CD4-positive, CD25-positive, alpha-beta regulatory T cell (primary cell): ENCODE data around the gene TTC1. TPM values are rescaled to one million over a fixed set of nuclear protein-coding genes. Genes with fewer than 3 reads are reported as not detected.
"Not testable (repeated sequence)": the region's sequence is repeated elsewhere in the genome, so short reads cannot be mapped to it uniquely, and the experiment has no call there.

Experiments
- ATAC-seq, 2 donors: fragments of 150-1000 bp; cut with Tn5 transposase; one replicate each; pipeline ENCODE4 v1.10.0; 2021; ENCODE audit warnings: low read depth in 2 of 2, moderate number of reproducible peaks in 2 of 2, moderate library complexity in 1 of 2
- DNase-seq, 3 donors: peaks; one replicate each; pipeline versions ENCODE4 v3.0.0 to v3.0.0-alpha.2; 2012 to 2022; ENCODE audit warnings: mixed read lengths in 1 of 3
- H3K27ac ChIP-seq: one replicate; pipeline ENCODE4 v1.7.0; 2013; ENCODE audit warnings: mild to moderate bottlenecking, low read length; ENCODE audit not compliant: insufficient read depth, poor library complexity, severe bottlenecking
- H3K27me3 ChIP-seq: one replicate; pipeline ENCODE4 v1.7.0; 2013; ENCODE audit warnings: low read length; ENCODE audit not compliant: control insufficient read depth, insufficient read depth
- H3K36me3 ChIP-seq: one replicate; pipeline ENCODE4 v1.7.0; 2013; ENCODE audit warnings: mild to moderate bottlenecking, low read length, moderate library complexity; ENCODE audit not compliant: control insufficient read depth, insufficient read depth
- H3K4me1 ChIP-seq: 2 replicates; pipeline ENCODE4 v1.7.0; 2013; ENCODE audit warnings: mild to moderate bottlenecking, low read length; ENCODE audit not compliant: insufficient read depth, control insufficient read depth, poor library complexity, severe bottlenecking
- H3K4me3 ChIP-seq: one replicate; pipeline ENCODE4 v1.7.0; 2013; ENCODE audit warnings: low read depth, mild to moderate bottlenecking, low read length, moderate library complexity
- H3K9me3 ChIP-seq, 2 experiments: 1 replicate in 1 of 2; 2 replicates in 1 of 2; pipeline ENCODE4 v1.7.0; 2013; ENCODE audit warnings: low read length in 2 of 2, mild to moderate bottlenecking in 1 of 2, moderate library complexity in 1 of 2; ENCODE audit not compliant: control insufficient read depth in 2 of 2
- H3K27ac Mint-ChIP-seq, 3 donors: one replicate each; pipeline ENCODE4 v1.8.0; 2020 to 2022; ENCODE audit warnings: mild to moderate bottlenecking in 3 of 3, mixed read lengths in 3 of 3, moderate library complexity in 2 of 3
- H3K27me3 Mint-ChIP-seq: one replicate; pipeline ENCODE4 v1.8.0; 2022; ENCODE audit warnings: mild to moderate bottlenecking, mixed read lengths
- H3K36me3 Mint-ChIP-seq: one replicate; pipeline ENCODE4 v1.8.0; 2020; ENCODE audit warnings: mixed read lengths
- H3K4me1 Mint-ChIP-seq, 4 donors: one replicate each; pipeline ENCODE4 v1.8.0; 2020 to 2022; ENCODE audit warnings: mixed read lengths in 4 of 4, mild to moderate bottlenecking in 1 of 4
- H3K4me3 Mint-ChIP-seq, 4 donors: one replicate each; pipeline ENCODE4 v1.8.0; 2020 to 2022; ENCODE audit warnings: mild to moderate bottlenecking in 4 of 4, mixed read lengths in 4 of 4, moderate library complexity in 3 of 4
- H3K9me3 Mint-ChIP-seq, 7 donors: one replicate each; pipeline ENCODE4 v1.8.0; 2020 to 2022; ENCODE audit warnings: mixed read lengths in 7 of 7, mild to moderate bottlenecking in 3 of 7, moderate library complexity in 2 of 7
- polyA plus RNA-seq, 4 donors: library from polyadenylated mRNA; unstranded; fragments of 300-500 nt; fragmentation: Illumina TruSeq; gene quantifications; one replicate each; pipeline ENCODE4 v1.2.3, GENCODE V29; 2021
- total RNA-seq: library from RNA; stranded (reverse); gene quantifications from one replicate; pipeline ENCODE4 v1.2.3, GENCODE V29; 2022

TTC1 gene, protein sequence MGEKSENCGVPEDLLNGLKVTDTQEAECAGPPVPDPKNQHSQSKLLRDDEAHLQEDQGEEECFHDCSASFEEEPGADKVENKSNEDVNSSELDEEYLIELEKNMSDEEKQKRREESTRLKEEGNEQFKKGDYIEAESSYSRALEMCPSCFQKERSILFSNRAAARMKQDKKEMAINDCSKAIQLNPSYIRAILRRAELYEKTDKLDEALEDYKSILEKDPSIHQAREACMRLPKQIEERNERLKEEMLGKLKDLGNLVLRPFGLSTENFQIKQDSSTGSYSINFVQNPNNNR
- total RNA-seq (33.6 TPM), polyA plus RNA-seq (100 to 1,000 TPM in 3 of 4 donors, 10 to 100 TPM in 1; 85.7 to 118 (median 105) TPM)

DNA sequence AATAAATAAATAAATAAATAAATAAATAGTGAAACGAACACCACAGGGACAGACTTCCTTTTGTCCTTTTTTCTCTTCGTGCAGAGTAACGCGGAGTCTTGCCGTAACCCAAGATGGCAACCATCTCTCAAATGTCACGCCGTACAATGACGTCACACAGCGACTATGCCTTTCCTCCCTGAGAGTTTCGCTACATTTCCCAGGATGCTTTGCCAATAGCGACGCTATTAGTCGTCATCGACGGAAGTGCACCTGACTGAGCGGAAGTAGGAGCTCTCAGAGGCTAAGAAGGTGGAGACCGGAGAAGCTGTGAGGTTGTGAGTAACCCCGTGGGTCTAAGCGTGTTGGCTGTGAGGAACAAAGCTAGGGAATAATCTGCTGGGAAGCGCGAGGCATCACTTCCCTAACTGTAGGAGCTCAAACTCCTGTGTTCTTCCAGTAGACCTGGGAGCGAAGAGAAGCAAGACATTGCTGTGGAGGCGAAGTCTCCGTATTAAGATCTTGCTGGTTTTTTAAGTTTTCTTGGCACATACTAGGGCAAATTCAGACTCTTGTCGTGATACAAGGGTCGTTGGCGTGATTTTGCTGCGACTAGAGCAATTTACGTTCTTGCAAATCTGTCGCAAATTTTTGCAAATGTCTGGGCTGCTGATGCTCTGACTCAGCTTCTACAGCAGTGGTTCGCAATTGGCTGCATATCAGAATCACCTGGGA, at the start of gene TTC1:
TTC1 (plus strand) TSS at position 263 of the 714 bp plus-strand sequence. CDS start 1,390 bp downstream, outside the sequence.
- peak within 1 kb of the TSS; percentile 94 to 99 (median 95) for H3K4me3 Mint-ChIP-seq
- peaks cover 13% of the 10 kb centered on the region for H3K27me3 Mint-ChIP-seq
- DNase-seq, result peak; percentile 92 to 99 (median 94)
- H3K4me1 Mint-ChIP-seq, result peaks cover 14 to 31% (median 24%) of the 10 kb centered on the region in 4 donors
- H3K36me3 ChIP-seq, result peaks cover 20% of the 10 kb centered on the region
- H3K4me3 ChIP-seq, result peak within 1 kb of the TSS; percentile 97
- H3K9me3 ChIP-seq, result no peaks in the 10 kb centered on the region
- peaks cover 24% of the 10 kb centered on the region for H3K4me1 ChIP-seq
- H3K27me3 ChIP-seq, result no peaks in the 10 kb centered on the region
- H3K27ac ChIP-seq, result peak within 1 kb of the TSS; percentile 85
- peak; percentile 98 to 100 for ATAC-seq
- peak within 1 kb of the TSS; percentile 96 to 98 (median 98) for H3K27ac Mint-ChIP-seq
- no peaks in the 10 kb centered on the region for H3K9me3 Mint-ChIP-seq
- H3K36me3 Mint-ChIP-seq, result peaks cover 14% of the 10 kb centered on the region

DNA sequence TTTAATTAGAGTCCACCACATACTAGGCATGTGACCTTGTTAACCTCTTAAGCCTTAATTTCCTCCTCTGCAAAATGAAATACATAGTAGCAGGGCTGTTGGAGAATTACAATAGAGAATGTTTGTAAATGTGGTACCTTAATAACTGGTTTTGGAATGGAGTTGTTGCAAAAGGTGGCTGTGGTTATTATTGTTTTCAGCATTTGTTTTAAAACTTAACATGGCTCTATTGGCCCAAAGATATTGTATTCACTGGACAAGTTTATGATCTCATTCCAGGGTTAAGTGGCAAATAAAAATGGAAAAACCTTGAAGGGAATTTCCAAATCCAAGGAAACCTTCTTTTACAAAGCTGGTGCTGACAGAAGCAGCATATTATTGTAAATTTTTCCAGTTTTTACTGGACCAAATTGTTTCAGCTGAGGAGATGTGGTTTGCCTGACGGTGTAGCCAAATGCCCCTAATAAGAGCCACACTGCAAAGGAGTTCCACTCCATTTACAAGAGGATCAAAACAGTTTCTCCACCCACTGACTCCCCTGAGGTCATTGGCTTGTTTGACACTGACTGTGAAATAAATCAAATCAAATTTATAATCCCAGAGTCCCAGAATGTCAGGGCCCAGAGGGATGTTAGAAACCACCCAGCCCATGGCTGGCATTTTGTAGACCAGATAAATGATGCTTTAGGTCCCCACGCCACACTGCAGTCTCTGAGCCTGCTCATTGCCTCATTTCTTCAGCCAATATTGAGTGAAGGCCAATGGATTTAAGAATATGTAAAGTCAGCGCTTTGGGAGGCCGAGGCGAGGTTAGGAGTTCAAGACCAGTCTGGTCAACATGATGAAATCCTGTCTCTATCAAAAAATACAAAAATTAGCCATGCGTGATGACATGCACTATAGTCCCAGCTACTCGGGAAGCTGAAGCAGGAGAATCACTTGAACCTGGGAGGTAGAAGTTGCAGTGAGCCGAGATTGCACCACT, 47.5 kb upstream of the TTC1 start:
- Histone ChIP-seq H3K9me3 (no peaks in the 10 kb centered on the region), H3K27me3 (peaks cover 6% of the 10 kb centered on the region), H3K27ac (no peak overlapping the region), H3K36me3 (no peaks in the 10 kb centered on the region), H3K4me3 (no peak overlapping the region), H3K4me1 (no peaks in the 10 kb centered on the region)
- no peak overlapping the region for H3K4me3 Mint-ChIP-seq
- H3K27me3 Mint-ChIP-seq, result peaks cover 27% of the 10 kb centered on the region
- DNase-seq (no peak), ATAC-seq (no peak)
- H3K9me3 Mint-ChIP-seq, result no peaks in the 10 kb centered on the region
- H3K36me3 Mint-ChIP-seq, result no peaks in the 10 kb centered on the region
- no peaks in the 10 kb centered on the region for H3K4me1 Mint-ChIP-seq
- no peak overlapping the region for H3K27ac Mint-ChIP-seq

DNA sequence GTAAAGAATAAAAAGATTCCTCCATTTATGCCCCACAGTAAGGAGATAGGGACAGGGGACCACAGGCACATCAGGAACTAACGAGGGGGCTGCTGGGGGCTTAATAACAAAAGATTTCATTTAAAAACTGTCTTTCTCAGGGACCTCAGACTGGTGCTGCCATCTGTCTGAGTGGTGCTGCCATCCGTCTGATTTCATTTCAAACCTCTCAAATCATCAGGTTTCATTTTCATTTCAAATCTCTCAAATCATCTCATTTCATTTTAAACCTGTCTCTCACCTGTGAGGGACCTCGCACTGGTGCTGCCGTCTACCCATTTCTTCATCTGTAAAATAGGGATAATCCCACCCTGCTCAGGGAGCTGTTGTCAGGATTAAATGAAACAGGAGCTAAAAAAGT, 46.7 kb upstream of the TTC1 start:
- peaks cover 32% of the 10 kb centered on the region for H3K27me3 Mint-ChIP-seq
- H3K36me3 ChIP-seq, result no peaks in the 10 kb centered on the region
- H3K4me1 Mint-ChIP-seq, result no peaks in the 10 kb centered on the region
- no peak overlapping the region for H3K27ac Mint-ChIP-seq
- no peaks in the 10 kb centered on the region for H3K4me1 ChIP-seq
- ATAC-seq (no peak), DNase-seq (no peak)
- H3K36me3 Mint-ChIP-seq, result no peaks in the 10 kb centered on the region
- H3K27me3 ChIP-seq, result peaks cover 9% of the 10 kb centered on the region
- no peak overlapping the region for H3K4me3 Mint-ChIP-seq
- no peaks in the 10 kb centered on the region for H3K9me3 Mint-ChIP-seq
- H3K27ac ChIP-seq, result no peak overlapping the region
- H3K9me3 ChIP-seq, result no peaks in the 10 kb centered on the region
- H3K4me3 ChIP-seq, result no peak overlapping the region

DNA sequence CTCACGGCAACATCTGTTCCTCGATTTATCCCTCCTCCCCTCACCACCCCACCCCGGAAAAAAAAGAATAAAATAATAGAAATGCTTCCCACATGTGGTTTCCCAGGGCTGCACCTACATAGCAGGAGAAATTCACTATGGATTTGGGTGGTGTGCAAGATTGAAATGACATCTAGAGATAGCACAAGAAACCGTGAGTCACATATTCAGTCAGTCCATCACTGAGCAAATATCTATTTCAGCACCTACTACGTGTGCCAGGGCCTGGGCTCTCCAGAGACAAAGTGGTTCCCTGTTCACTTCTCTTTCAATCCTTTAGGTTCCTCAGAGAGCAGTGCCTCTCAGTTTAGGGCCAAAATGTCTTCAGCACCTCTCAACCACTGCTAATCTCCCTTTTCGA, 45.0 kb upstream of the TTC1 start:
- Mint-ChIP-seq H3K36me3 (no peaks in the 10 kb centered on the region), H3K27ac (no peak overlapping the region), H3K27me3 (peaks cover 37% of the 10 kb centered on the region), H3K4me1 (no peaks in the 10 kb centered on the region), H3K4me3 (no peak overlapping the region), H3K9me3 (no peaks in the 10 kb centered on the region)
- Histone ChIP-seq H3K27ac (no peak overlapping the region), H3K4me1 (no peaks in the 10 kb centered on the region), H3K4me3 (no peak overlapping the region), H3K9me3 (no peaks in the 10 kb centered on the region), H3K27me3 (peaks cover 17% of the 10 kb centered on the region), H3K36me3 (no peaks in the 10 kb centered on the region)
- ATAC-seq (no peak), DNase-seq (no peak)

DNA sequence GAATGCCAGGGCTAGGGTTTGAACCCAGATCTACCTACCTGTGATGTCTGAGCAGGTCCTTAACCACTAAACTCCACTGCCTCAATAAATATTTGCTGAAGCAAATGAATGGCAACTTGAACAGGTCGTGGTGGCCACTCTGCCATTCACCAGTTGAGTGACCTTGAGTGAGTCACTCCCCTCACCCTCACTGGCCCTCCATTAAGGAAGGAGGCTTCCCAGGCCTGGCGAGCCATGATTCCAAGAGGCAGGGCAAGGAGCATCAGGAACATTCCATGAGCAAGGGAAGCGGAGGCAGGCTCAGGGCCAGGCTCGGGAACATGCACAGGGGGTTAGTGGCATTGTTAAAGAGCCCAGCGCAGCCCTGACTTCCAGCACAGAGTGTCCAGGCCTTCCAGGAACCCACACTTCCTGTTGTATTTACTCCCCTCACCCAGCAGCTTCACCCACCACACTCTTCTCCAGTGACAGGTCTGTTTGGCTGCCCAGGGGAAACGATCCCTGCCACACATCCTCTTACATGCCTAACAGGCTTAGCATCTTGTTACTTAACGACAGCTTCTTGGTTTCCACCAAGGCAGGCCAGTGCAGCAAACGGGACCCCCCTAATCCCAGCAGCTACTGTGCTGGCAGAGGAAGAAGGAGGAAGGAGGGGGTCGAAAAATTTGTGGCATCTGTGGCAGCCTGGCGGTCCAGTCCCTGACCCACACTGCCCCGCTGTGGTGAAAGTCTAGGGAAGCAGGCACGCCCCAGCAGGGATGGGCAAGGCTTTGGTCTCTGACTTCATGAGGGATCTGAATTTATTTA, 43.7 kb upstream of the TTC1 start:
- Mint-ChIP-seq H3K9me3 (peaks cover 0 to under 1% (median 0%) of the 10 kb centered on the region in 7 donors), H3K27ac (no peak overlapping the region), H3K4me1 (no peaks in the 10 kb centered on the region), H3K4me3 (no peak overlapping the region), H3K27me3 (peaks cover 36% of the 10 kb centered on the region), H3K36me3 (no peaks in the 10 kb centered on the region)
- Histone ChIP-seq H3K27me3 (peaks cover 18% of the 10 kb centered on the region), H3K36me3 (no peaks in the 10 kb centered on the region), H3K4me3 (no peak overlapping the region), H3K4me1 (no peaks in the 10 kb centered on the region), H3K27ac (no peak overlapping the region), H3K9me3 (no peaks in the 10 kb centered on the region)
- ATAC-seq, result no peak
- DNase-seq, result no peak

DNA sequence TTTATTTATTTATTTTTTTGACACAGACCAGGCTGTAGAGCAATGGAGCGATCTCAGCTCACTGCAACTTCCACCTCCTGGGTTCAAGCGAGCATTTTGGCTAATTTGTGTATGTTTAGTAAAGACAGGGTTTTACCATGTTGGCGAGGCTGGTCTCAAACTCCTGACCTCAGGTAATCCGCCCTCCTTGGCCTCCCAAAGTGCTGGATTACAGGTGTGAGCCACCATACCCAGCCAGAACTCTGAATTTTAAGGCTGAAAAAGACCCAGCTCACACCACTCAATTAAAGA, 43.2 kb upstream of the TTC1 start:
- not testable (repeated sequence) for H3K27ac Mint-ChIP-seq, H3K4me3 ChIP-seq, H3K4me1 Mint-ChIP-seq, H3K36me3 ChIP-seq, H3K36me3 Mint-ChIP-seq, H3K27ac ChIP-seq, H3K4me3 Mint-ChIP-seq, H3K9me3 ChIP-seq, ATAC-seq, H3K4me1 ChIP-seq, H3K9me3 Mint-ChIP-seq, DNase-seq
- H3K27me3 Mint-ChIP-seq, result peaks cover 41% of the 10 kb centered on the region
- peaks cover 22% of the 10 kb centered on the region for H3K27me3 ChIP-seq

DNA sequence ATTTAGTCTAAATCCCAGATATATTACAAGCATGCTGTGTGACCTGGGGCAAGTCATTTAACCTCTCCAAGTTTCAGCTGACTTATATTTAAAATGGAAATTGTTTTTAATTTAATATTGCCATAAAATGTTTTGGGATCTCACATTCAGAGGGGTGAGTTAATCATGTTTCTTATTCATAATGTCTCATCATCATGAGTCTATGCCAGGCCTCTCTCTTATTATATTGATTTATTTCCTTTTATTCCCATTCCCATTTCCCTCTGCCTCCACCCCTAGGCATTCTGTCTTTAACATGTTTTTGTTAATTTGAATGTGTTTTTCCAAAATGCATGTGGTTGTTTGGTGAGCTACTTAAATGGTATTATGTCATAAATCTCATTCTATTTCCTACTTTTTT, 39.0 kb upstream of the TTC1 start:
- H3K27ac Mint-ChIP-seq, result no peak overlapping the region
- H3K4me3 Mint-ChIP-seq, result no peak overlapping the region
- Histone ChIP-seq H3K9me3 (no peaks in the 10 kb centered on the region), H3K36me3 (no peaks in the 10 kb centered on the region), H3K27me3 (peaks cover 38% of the 10 kb centered on the region), H3K4me1 (no peaks in the 10 kb centered on the region), H3K4me3 (no peak overlapping the region), H3K27ac (no peak overlapping the region)
- peaks cover 0 to 2% (median 0%) of the 10 kb centered on the region in 7 donors for H3K9me3 Mint-ChIP-seq
- H3K4me1 Mint-ChIP-seq, result peaks cover 2 to 14% (median 5%) of the 10 kb centered on the region in 4 donors
- H3K27me3 Mint-ChIP-seq, result peaks cover 71% of the 10 kb centered on the region
- ATAC-seq (no peak), DNase-seq (no peak)
- H3K36me3 Mint-ChIP-seq, result no peaks in the 10 kb centered on the region
